Mucosa of descending colon (tissue), 3 donors: ENCODE data around the gene PBX2. TPM values are rescaled to one million over a fixed set of nuclear protein-coding genes. Genes with fewer than 3 reads are reported as not detected.
"Not testable (repeated sequence)": the region's sequence is repeated elsewhere in the genome, so short reads cannot be mapped to it uniquely, and the experiment has no call there.

ENCODE experiments used
- ATAC-seq: fragments of 200-7000 bp; cut with Tn5 transposase; one replicate; pipeline ENCODE4 v1.9.1; 2020; ENCODE audit warnings: mild to moderate bottlenecking, moderate library complexity
- DNase-seq, 3 donors: peaks; one replicate each; pipeline ENCODE4 v3.0.0-alpha.2; 2020
- H3K36me3 ChIP-seq: fragments of 200-600 bp; one replicate; pipeline ENCODE4 v1.8.0; 2021; ENCODE audit warnings: low read depth, mild to moderate bottlenecking
- H3K4me1 ChIP-seq: fragments of 200-600 bp; one replicate; pipeline ENCODE4 v1.8.0; 2021; ENCODE audit warnings: low read depth, mild to moderate bottlenecking
- H3K4me3 ChIP-seq: fragments of 200-600 bp; one replicate; pipeline ENCODE4 v1.8.0; 2021; ENCODE audit warnings: mild to moderate bottlenecking
- H3K9me3 ChIP-seq: fragments of 200-600 bp; one replicate; pipeline ENCODE4 v1.8.0; 2021; ENCODE audit warnings: mild to moderate bottlenecking
- CTCF ChIP-seq: fragments of 200-600 bp; IDR thresholded peaks from one replicate; pipeline ENCODE4 v1.8.0; 2022; ENCODE audit warnings: antibody characterized with exemption, mild to moderate bottlenecking
- intact Hi-C, 2 donors: fragments of 100-400 bp; cut with DNase I in 1 of 2; cut with micrococcal nuclease in 1 of 2; formaldehyde crosslinking; loops; one replicate each; pipeline versions ENCODE4 v1.11.0 to v1.11.1; 2022; cut with DNase I, micrococcal nuclease
- total RNA-seq, 3 donors: library from RNA; stranded (reverse); fragmentation: NEBNext Ultra II Directional in 2 of 3; extraction: Animal tissue kit (Norgen Biotek cat#: 25700) in 2 of 3; gene quantifications; one replicate each; pipeline versions ENCODE4 v1.2.1 to v1.2.4, GENCODE V29; 2021 to 2023
- donor health status: DM: no; HTN: no; CAD: no; lungs with moderate emphysema.
- donor health status: DM: no; HTN: no; CAD: no.
- donor health status: DM: no; HTN: yes; CAD: no.

Gene PBX2
- total RNA-seq, 3 donors from 2014 or later: 49.4 to 97.7 (median 53.9) TPM

- H3K4me3 ChIP-seq: no peak overlapping the region
- no peak for DNase-seq
- H3K4me1 ChIP-seq: no peaks in the 10 kb centered on the region
- H3K9me3 ChIP-seq: no peaks in the 10 kb centered on the region
- TF ChIP-seq CTCF: no peak
- ATAC-seq: no peak
- intact Hi-C loops: no loop called here
- H3K36me3 ChIP-seq: no peaks in the 10 kb centered on the region
Observed at GRCh38 chr6:32216285-32216684, 26.3 kb upstream of the PBX2 start.

- no peak for TF ChIP-seq CTCF
- intact Hi-C loops: no loop called here
- Histone ChIP-seq H3K4me1 (no peaks in the 10 kb centered on the region), H3K9me3 (no peaks in the 10 kb centered on the region), H3K36me3 (no peaks in the 10 kb centered on the region), H3K4me3 (no peak overlapping the region)
- ATAC-seq (no peak), DNase-seq (no peak)
Observed at GRCh38 chr6:32215617-32216016, 25.6 kb upstream of the PBX2 start.

GRCh38 chr6:32214126-32214525 is 24.1 kb upstream of the PBX2 start:
- H3K36me3 ChIP-seq: no peaks in the 10 kb centered on the region
- intact Hi-C loops: no loop called here
- DNase-seq (no peak), ATAC-seq (no peak)
- TF ChIP-seq CTCF: no peak
- no peaks in the 10 kb centered on the region for H3K4me1 ChIP-seq
- H3K9me3 ChIP-seq: no peaks in the 10 kb centered on the region
- no peak overlapping the region for H3K4me3 ChIP-seq

- Histone ChIP-seq H3K9me3 (no peaks in the 10 kb centered on the region), H3K4me1 (no peaks in the 10 kb centered on the region), H3K4me3 (no peak overlapping the region), H3K36me3 (no peaks in the 10 kb centered on the region)
- DNase-seq (no peak), ATAC-seq (no peak)
- intact Hi-C loops: no loop called here
- no peak for TF ChIP-seq CTCF
Observed at GRCh38 chr6:32213649-32214048, 23.6 kb upstream of the PBX2 start.

GRCh38 chr6:32212076-32212760 is 22.2 kb upstream of the PBX2 start:
- H3K4me3 ChIP-seq: no peak overlapping the region
- DNase-seq (no peak), ATAC-seq (no peak)
- no peaks in the 10 kb centered on the region for H3K4me1 ChIP-seq
- no peaks in the 10 kb centered on the region for H3K36me3 ChIP-seq
- no peak for TF ChIP-seq CTCF
- no peaks in the 10 kb centered on the region for H3K9me3 ChIP-seq
- intact Hi-C loops: no loop called here

- not testable (repeated sequence) for H3K9me3 ChIP-seq
Observed at GRCh38 chr6:32211432-32211831, 21.4 kb upstream of the PBX2 start.

More at GRCh38 chr6:32211432-32211831, 21.4 kb upstream of the PBX2 start:
- H3K4me3 ChIP-seq, H3K36me3 ChIP-seq, ATAC-seq, intact Hi-C loops, H3K4me1 ChIP-seq, DNase-seq: not testable (repeated sequence)
